Right atrium auricular region (tissue), 2 donors: ENCODE results near the gene TIAL1. TPM values are rescaled to one million over a fixed set of nuclear protein-coding genes. Genes with fewer than 3 reads are reported as not detected.
"Not testable (repeated sequence)": the region's sequence is repeated elsewhere in the genome, so short reads cannot be mapped to it uniquely, and the experiment has no call there.

Source experiments
- DNase-seq: peaks from one replicate; pipeline ENCODE4 v3.0.0-alpha.2; 2019; ENCODE audit warnings: low spot score
- H3K27ac ChIP-seq, 2 donors: fragments of 200-600 bp; sonication (generic); 1 replicate in 1 of 2; 2 replicates in 1 of 2; pipeline ENCODE4 v1.5.1; 2016 to 2019
- H3K27me3 ChIP-seq, 2 donors: fragments of 200-600 bp; sonication (generic); one replicate each; pipeline versions ENCODE4 v1.5.1 to v1.6.0; 2017 to 2019
- H3K36me3 ChIP-seq: fragments of 200-600 bp; sonication (generic); one replicate; pipeline ENCODE4 v1.5.1; 2016
- H3K4me1 ChIP-seq, 2 donors: fragments of 200-600 bp; sonication (generic); one replicate each; pipeline versions ENCODE4 v1.5.1 to v1.6.0; 2017 to 2019
- H3K4me3 ChIP-seq, 2 donors: fragments of 200-600 bp; sonication (generic); 1 replicate in 1 of 2; 2 replicates in 1 of 2; pipeline ENCODE4 v1.5.1; 2017 to 2019; ENCODE audit warnings: mild to moderate bottlenecking in 1 of 2, moderate library complexity in 1 of 2
- H3K9me3 ChIP-seq, 2 donors: fragments of 200-600 bp; sonication (generic); one replicate each; pipeline ENCODE4 v1.5.1; 2019
- total RNA-seq, 2 donors: library from RNA; depleted of rRNA; stranded (reverse); fragments of >200 nt; gene quantifications; one replicate each; pipeline ENCODE4 v1.1.0, GENCODE V29; 2016
- TF ChIP-seq, protein P1 (sequence below), 2 donors: fragments of 200-600 bp; sonication (generic); IDR thresholded peaks; one replicate each; pipeline ENCODE4 v1.5.1; 2019; ENCODE audit warnings: antibody characterized with exemption in 2 of 2

TIAL1 gene
- total RNA-seq, 2 donors from 2014 or later: 32.5 to 39.2 TPM

- TF ChIP-seq, protein P1, sequence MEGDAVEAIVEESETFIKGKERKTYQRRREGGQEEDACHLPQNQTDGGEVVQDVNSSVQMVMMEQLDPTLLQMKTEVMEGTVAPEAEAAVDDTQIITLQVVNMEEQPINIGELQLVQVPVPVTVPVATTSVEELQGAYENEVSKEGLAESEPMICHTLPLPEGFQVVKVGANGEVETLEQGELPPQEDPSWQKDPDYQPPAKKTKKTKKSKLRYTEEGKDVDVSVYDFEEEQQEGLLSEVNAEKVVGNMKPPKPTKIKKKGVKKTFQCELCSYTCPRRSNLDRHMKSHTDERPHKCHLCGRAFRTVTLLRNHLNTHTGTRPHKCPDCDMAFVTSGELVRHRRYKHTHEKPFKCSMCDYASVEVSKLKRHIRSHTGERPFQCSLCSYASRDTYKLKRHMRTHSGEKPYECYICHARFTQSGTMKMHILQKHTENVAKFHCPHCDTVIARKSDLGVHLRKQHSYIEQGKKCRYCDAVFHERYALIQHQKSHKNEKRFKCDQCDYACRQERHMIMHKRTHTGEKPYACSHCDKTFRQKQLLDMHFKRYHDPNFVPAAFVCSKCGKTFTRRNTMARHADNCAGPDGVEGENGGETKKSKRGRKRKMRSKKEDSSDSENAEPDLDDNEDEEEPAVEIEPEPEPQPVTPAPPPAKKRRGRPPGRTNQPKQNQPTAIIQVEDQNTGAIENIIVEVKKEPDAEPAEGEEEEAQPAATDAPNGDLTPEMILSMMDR (IDR thresholded peaks at IDR 0.05): no peak
- no peak for DNase-seq
- Histone ChIP-seq H3K27me3 (no peaks in the 10 kb centered on the region), H3K4me3 (no peak overlapping the region), H3K9me3 (no peaks in the 10 kb centered on the region), H3K27ac (no peak overlapping the region), H3K36me3 (peaks cover 64% of the 10 kb centered on the region), H3K4me1 (peaks cover 0 to 4% of the 10 kb centered on the region in 2 donors)
Observed at GRCh38 chr10:119575506-119575905, 21.3 kb downstream of the TIAL1 start.

- Histone ChIP-seq H3K9me3 (no peaks in the 10 kb centered on the region), H3K27ac (no peak overlapping the region), H3K4me1 (no peaks in the 10 kb centered on the region), H3K4me3 (no peak overlapping the region), H3K27me3 (no peaks in the 10 kb centered on the region), H3K36me3 (peaks cover 8% of the 10 kb centered on the region)
- TF ChIP-seq, protein P1 (IDR thresholded peaks at IDR 0.05): no peak
- no peak for DNase-seq
Observed at GRCh38 chr10:119567978-119568377, 28.8 kb downstream of the TIAL1 start.

- H3K4me1 ChIP-seq: no peaks in the 10 kb centered on the region
- H3K9me3 ChIP-seq: no peaks in the 10 kb centered on the region
- no peaks in the 10 kb centered on the region for H3K27me3 ChIP-seq
- no peak overlapping the region for H3K27ac ChIP-seq
- DNase-seq: no peak
- H3K4me3 ChIP-seq: no peak overlapping the region
- TF ChIP-seq, protein P1 (IDR thresholded peaks at IDR 0.05): no peak
- no peaks in the 10 kb centered on the region for H3K36me3 ChIP-seq
Observed at GRCh38 chr10:119562097-119562496, 34.7 kb downstream of the TIAL1 start.

DNA sequence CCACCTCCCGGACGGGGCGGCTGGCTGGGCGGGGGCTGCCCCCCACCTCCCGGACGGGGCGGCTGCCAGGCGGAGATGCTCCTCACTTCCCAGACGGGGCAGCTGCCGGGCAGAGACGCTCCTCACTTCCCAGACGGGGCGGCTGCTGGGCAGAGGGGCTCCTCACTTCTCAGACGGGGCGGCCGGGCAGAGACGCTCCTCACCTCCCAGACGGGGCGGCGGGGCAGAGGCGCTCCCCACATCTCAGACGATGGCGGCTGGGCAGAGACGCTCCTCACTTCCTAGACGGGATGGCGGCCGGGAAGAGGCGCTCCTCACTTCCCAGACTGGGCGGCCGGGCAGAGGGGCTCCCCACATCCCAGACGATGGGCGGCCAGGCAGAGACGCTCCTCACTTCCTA is 37.3 kb downstream of the TIAL1 start:
- not testable (repeated sequence) for H3K27me3 ChIP-seq, H3K4me1 ChIP-seq, H3K4me3 ChIP-seq, H3K36me3 ChIP-seq, H3K9me3 ChIP-seq, H3K27ac ChIP-seq, DNase-seq

DNA sequence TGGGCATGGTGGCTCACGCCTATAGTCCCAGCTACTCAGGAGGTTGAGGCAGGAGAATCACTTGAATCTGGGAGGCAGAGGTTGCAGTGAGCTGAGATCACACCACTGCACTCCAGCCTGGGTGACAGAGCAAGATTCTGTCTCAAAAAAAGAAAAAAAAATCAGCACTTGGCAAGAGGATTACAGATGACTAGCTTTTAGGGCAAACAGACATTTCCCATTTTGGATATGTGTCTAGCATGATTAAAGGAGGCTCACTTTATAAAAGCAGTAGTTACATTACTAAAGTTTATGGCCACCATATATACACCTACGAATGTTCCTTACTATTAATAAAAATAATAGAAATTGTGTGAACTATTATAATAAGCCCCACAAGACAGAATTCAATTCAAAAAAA is 40.7 kb downstream of the TIAL1 start:
- H3K27ac ChIP-seq, H3K4me1 ChIP-seq, DNase-seq, H3K27me3 ChIP-seq, H3K4me3 ChIP-seq, H3K36me3 ChIP-seq, H3K9me3 ChIP-seq: not testable (repeated sequence)

DNA sequence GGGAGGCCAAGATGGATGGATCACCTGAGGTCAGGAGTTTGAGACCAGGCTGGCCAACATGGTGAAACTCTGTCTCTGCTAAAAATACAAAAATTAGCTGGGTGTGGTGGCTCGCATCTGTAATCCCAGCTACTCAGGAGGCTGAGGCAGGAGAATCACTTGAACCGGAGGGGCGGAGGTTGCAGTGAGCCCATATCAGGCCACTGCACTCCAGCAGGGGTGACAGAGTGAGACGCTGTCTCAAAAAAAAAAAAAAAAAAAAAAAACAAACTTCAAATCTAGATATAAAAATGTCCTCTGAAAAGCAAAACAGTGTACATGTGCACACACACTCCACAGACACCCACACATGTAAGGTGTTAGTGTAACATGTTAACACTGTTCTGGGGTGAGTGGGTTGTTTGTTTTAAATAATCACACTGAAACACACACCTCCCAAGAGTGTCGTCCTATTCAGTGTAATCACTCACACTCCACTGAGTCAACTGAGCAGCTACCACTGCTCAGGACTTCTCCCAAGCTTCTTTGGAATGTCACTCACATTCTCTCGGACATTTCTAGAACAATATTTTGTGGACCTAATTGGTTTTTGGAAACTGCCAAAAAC is 41.5 kb downstream of the TIAL1 start:
- Histone ChIP-seq H3K9me3 (no peaks in the 10 kb centered on the region), H3K27me3 (no peaks in the 10 kb centered on the region), H3K4me3 (no peak overlapping the region), H3K36me3 (no peaks in the 10 kb centered on the region), H3K27ac (no peak overlapping the region), H3K4me1 (no peaks in the 10 kb centered on the region)
- TF ChIP-seq, protein P1 (IDR thresholded peaks at IDR 0.05): no peak
- no peak for DNase-seq

GRCh38 chr10:119550827-119551226 is 45.9 kb downstream of the TIAL1 start:
- Histone ChIP-seq H3K4me3 (no peak overlapping the region), H3K9me3 (no peaks in the 10 kb centered on the region), H3K27ac (no peak overlapping the region), H3K4me1 (no peaks in the 10 kb centered on the region), H3K27me3 (no peaks in the 10 kb centered on the region), H3K36me3 (no peaks in the 10 kb centered on the region)
- no peak for DNase-seq
- TF ChIP-seq, protein P1 (IDR thresholded peaks at IDR 0.05): no peak
